A673 (cell line): ENCODE data around the gene SSBP2.

Source experiments
- CTCF ChIP-seq: fragments of 300-800, 200-600 bp; sonication (generic); conservative IDR thresholded peaks from 2 replicates; pipeline ENCODE4 v1.5.1; 2017; ENCODE audit warnings: low read depth, mild to moderate bottlenecking, antibody characterized with exemption, low read length, moderate library complexity, mixed read lengths
- EZH2 ChIP-seq: fragments of 200-600 bp; sonication (generic); IDR thresholded peaks from 2 replicates; pipeline ENCODE4 v1.6.1; 2017; ENCODE audit warnings: borderline replicate concordance, low read depth, mild to moderate bottlenecking, mixed read lengths, antibody characterized with exemption, low read length; ENCODE audit not compliant: poor library complexity, severe bottlenecking

GRCh38 chr5:81495286-81495685, 255.6 kb downstream of the SSBP2 start:
- TF ChIP-seq EZH2 (no peak), CTCF (no peak)
